Prostate gland (tissue), 2 donors: ENCODE data around the gene SHISAL2A.

Experiments used
- CTCF ChIP-seq, 4 experiments: fragments of 200-600 bp in 2 of 4; fragments of 450-650 bp in 2 of 4; sonication (generic) in 2 of 4; IDR thresholded peaks; 1 replicate in 3 of 4; 2 replicates in 1 of 4; pipeline ENCODE4 v1.5.1; 2016 to 2019; ENCODE audit warnings: antibody characterized with exemption in 4 of 4, mild to moderate bottlenecking in 2 of 4, moderate library complexity in 2 of 4
- POLR2AphosphoS5 ChIP-seq: sonication (generic); formaldehyde crosslinking; IDR thresholded peaks from one replicate; pipeline ENCODE4 v1.6.1; 2017; ENCODE audit warnings: antibody characterized with exemption

GRCh38 chr1:52637946-52638345 lies 5.0 kb downstream of the SHISAL2A start:
- TF ChIP-seq CTCF (IDR thresholded peaks at IDR 0.05) = no peak
- TF ChIP-seq POLR2AphosphoS5 = no peak
